ENCODE measurements around the gene FMO2. TPM values are rescaled to one million over a fixed set of nuclear protein-coding genes. Genes with fewer than 3 reads are reported as not detected.

Gene FMO2
- total and polyA plus RNA-seq, 10 of the 15 experiments (the other 5 are each of a cell fraction or from before 2014, with no cell fraction given) = not detected

GRCh38 chr1:171158096-171158495 is 27.0 kb upstream of the FMO2 start:
- POLR2A ChIA-PET = no interaction called here
- WGBS (ENCODE audit: insufficient coverage, insufficient replicate concordance, low lambda C conversion rate, missing lambda C conversion rate) = 33% methylated on average over 5 of the region's 5 CpGs
- CTCF ChIA-PET = no interaction called here
- Histone ChIP-seq H2AFZ (ENCODE audit: control insufficient read depth, low read depth, low read length) (no peak overlapping the region), H3K79me2 (ENCODE audit: control insufficient read depth, insufficient read depth, low read length) (no peaks in the 10 kb centered on the region), H3K9me3 (replicated peaks; ENCODE audit: control insufficient read depth, insufficient read depth, low read length) (no peaks in the 10 kb centered on the region), H4K20me1 (ENCODE audit: control insufficient read depth, insufficient read depth) (no peaks in the 10 kb centered on the region), H3K9ac (ENCODE audit: control insufficient read depth, insufficient read depth, low read length) (no peak overlapping the region), H3K36me3 (ENCODE audit: control insufficient read depth in 2 of 2, insufficient read depth in 2 of 2, low read length in 1 of 2) (no peaks in the 10 kb centered on the region), H3K4me2 (ENCODE audit: control insufficient read depth, insufficient read depth) (no peak overlapping the region), H3K4me3 (no peak overlapping the region), H3K4me1 (ENCODE audit: control insufficient read depth, insufficient read depth, low read length) (no peaks in the 10 kb centered on the region), H3K27me3 (replicated peaks in 1 of 2; ENCODE audit: control insufficient read depth in 2 of 2, insufficient read depth in 2 of 2, low read length in 1 of 2) (no peaks in the 10 kb centered on the region), H3K27ac (ENCODE audit: control insufficient read depth, insufficient read depth) (no peak overlapping the region)
- SMC1A ChIA-PET (ENCODE audit: uncharacterized antibody, unreplicated experiment) = interaction anchor here (0.7 kb wide), 1 partner anchor 33 kb away, joined by 4 read pairs; no protein-coding TSS in a partner anchor
- no TSS peak for BruUV-seq (replicated peaks)
- no peak for FAIRE-seq
- no peak for ATAC-seq
- TF ChIP-seq JUNB (IDR thresholded peaks at IDR 0.05) (no peak), TCF3 (IDR thresholded peaks at IDR 0.05; ENCODE audit: borderline replicate concordance, insufficient read depth, low read depth, low read length) (no peak), MAX (IDR thresholded peaks at IDR 0.05; ENCODE audit: low read depth, low read length) (no peak), JUND (IDR thresholded peaks at IDR 0.05; ENCODE audit: low read depth, low read length) (no peak), ZNF207 (IDR thresholded peaks at IDR 0.05; ENCODE audit: borderline replicate concordance) (no peak)
- RAD21 ChIA-PET (ENCODE audit: unreplicated experiment) = no interaction called here
- intact Hi-C loops (cut with micrococcal nuclease; ENCODE audit: unreplicated experiment) (no loop called here), in situ Hi-C loops (cut with MboI) (no loop called here)
- no peak for DNase-seq (ENCODE audit: low read depth, low spot score)

GRCh38 chr1:171158551-171158950 is 26.5 kb upstream of the FMO2 start:
- no peak overlapping the region for H3K4me2 ChIP-seq (ENCODE audit: control insufficient read depth, insufficient read depth)
- intact Hi-C loops (cut with micrococcal nuclease; ENCODE audit: unreplicated experiment) (no loop called here), in situ Hi-C loops (cut with MboI) (no loop called here)
- H3K4me1 ChIP-seq (ENCODE audit: control insufficient read depth, insufficient read depth, low read length) = no peaks in the 10 kb centered on the region
- no peak overlapping the region for H3K27ac ChIP-seq (ENCODE audit: control insufficient read depth, insufficient read depth)
- ChIA-PET SMC1A (ENCODE audit: uncharacterized antibody, unreplicated experiment) (interaction anchor here (0.6 to 0.7 kb wide), 2 partner anchors 34 to 88 kb away, joined by 4 read pairs; no protein-coding TSS in a partner anchor), RAD21 (ENCODE audit: unreplicated experiment) (no interaction called here), POLR2A (no interaction called here), CTCF (no interaction called here)
- H2AFZ ChIP-seq (ENCODE audit: control insufficient read depth, low read depth, low read length) = no peak overlapping the region
- H3K79me2 ChIP-seq (ENCODE audit: control insufficient read depth, insufficient read depth, low read length) = no peaks in the 10 kb centered on the region
- FAIRE-seq (no peak), ATAC-seq (no peak), DNase-seq (ENCODE audit: low read depth, low spot score) (no peak)
- H3K36me3 ChIP-seq (ENCODE audit: control insufficient read depth in 2 of 2, insufficient read depth in 2 of 2, low read length in 1 of 2) = no peaks in the 10 kb centered on the region
- WGBS (ENCODE audit: insufficient coverage, insufficient replicate concordance, low lambda C conversion rate, missing lambda C conversion rate) = 2% methylated on average over 3 of the region's 3 CpGs
- H4K20me1 ChIP-seq (ENCODE audit: control insufficient read depth, insufficient read depth) = no peaks in the 10 kb centered on the region
- no peaks in the 10 kb centered on the region for H3K27me3 ChIP-seq (replicated peaks in 1 of 2; ENCODE audit: control insufficient read depth in 2 of 2, insufficient read depth in 2 of 2, low read length in 1 of 2)
- BruUV-seq (replicated peaks) = no TSS peak
- no peaks in the 10 kb centered on the region for H3K9me3 ChIP-seq (replicated peaks; ENCODE audit: control insufficient read depth, insufficient read depth, low read length)
- no peak overlapping the region for H3K4me3 ChIP-seq
- H3K9ac ChIP-seq (ENCODE audit: control insufficient read depth, insufficient read depth, low read length) = no peak overlapping the region
- TF ChIP-seq MTA2 (IDR thresholded peaks at IDR 0.05; ENCODE audit: low read depth) (no peak), IRF5 (IDR thresholded peaks at IDR 0.05; ENCODE audit: borderline replicate concordance) (no peak), PKNOX1 (IDR thresholded peaks at IDR 0.05) (no peak), CHD1 (IDR thresholded peaks at IDR 0.05; ENCODE audit: low read depth, low read length) (no peak), PAX8 (IDR thresholded peaks at IDR 0.05) (no peak), STAT1 (conservative IDR thresholded peaks at IDR 0.05) (no peak), HDGF (IDR thresholded peaks at IDR 0.05) (no peak), CBFB (IDR thresholded peaks at IDR 0.05; ENCODE audit: low read depth) (no peak), ATF2 (IDR thresholded peaks at IDR 0.05; ENCODE audit: low read length) (no peak), GABPA (IDR thresholded peaks at IDR 0.05; ENCODE audit: low read depth) (no peak), JUNB (IDR thresholded peaks at IDR 0.05) (no peak)

Data from GM12878 (cell line).